NCI-H524 treated with DMSO at 0.1 percent for 48 hours (cell line): ENCODE data around the gene TRHDE.
"Not testable (repeated sequence)": the region's sequence is repeated elsewhere in the genome, so short reads cannot be mapped to it uniquely, and the experiment has no call there.

Experiments used
- DNase-seq: peaks from one replicate; lab custom pipeline; 2025; lab: John Stamatoyannopoulos, UW

The TRHDE gene

GRCh38 chr12:72631926-72632685 is 359.9 kb downstream of the TRHDE start:
- peak; percentile 77 for DNase-seq

DNA sequence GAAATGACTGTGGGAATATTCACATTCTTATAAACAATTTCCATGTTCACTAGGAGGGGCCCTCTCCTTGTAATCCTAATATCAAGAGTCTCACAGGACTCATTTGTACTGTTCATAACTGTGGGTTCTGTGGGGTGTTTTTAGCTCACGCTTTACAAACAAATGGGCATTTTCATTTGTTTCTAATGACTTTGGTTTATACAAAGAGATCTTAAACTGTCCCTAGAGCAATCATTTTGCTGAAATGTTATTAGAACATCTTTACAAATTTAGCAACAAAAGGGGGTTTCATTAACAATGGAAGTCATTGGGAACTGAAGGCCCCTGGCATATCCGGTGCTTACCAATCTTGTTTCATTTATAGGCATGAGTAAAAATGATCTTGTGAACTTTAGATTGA is 370.5 kb downstream of the TRHDE start:
- no peak for DNase-seq

GRCh38 chr12:72647139-72647538 is 375.0 kb downstream of the TRHDE start:
- no peak for DNase-seq

DNA sequence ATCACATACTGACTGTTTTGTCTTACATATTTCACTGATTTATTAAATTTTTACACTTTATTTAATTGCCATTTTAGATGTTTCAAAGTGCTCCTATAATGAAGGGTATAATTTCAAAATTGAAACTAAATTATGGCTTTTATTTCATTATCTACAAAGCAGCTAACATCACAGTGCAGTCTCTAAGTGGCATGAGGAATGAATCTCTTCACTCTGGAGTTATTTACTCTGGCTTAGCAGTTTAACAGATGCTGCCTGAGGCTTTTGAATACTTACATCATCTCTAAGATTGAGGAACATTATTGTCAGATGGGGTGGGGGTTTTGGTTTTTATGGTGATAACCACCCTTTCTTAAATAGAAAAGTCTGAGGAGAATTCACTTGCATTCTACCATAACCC is 386.4 kb downstream of the TRHDE start:
- no peak for DNase-seq

DNA sequence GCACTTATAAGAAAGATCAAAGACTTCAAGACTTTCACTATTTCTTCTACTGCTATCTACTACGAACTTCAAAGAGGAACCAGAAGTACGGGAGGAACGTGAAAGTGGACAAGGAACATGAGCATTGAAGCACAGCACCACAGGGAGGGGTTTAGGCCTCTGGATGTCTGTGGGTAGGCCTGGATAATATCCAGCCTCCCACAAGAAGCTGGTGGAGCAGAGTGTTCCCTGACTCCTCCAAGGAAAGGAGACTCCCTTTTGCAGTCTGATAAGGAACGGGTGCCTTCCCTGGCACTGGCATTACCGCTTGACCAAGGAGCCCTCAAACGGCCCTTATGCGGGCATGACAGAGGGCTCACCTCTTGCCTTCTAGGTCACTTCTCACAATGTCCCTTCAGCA is 388.0 kb downstream of the TRHDE start:
- DNase-seq: not testable (repeated sequence)

GRCh38 chr12:72673853-72674252 is 401.7 kb downstream of the TRHDE start:
- DNase-seq: no peak

DNA sequence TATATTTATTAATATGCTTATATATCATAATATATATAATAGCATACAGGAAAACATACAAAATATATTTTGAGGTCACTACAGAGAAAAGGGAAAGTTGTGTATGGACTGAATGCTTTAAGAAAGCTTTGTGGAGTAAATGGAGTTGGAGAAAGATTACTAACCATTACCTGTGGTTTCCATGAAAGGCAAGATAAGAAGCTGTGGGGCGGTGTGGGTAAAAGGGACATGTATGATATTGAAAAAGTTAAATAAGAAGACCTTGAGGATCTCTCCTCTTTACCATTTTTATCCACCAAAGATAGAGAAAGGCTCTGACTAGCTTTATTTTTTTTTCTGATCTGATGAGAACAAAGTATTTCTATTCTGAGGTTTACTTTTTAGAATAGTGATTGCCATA is 404.4 kb downstream of the TRHDE start:
- DNase-seq: no peak

DNA sequence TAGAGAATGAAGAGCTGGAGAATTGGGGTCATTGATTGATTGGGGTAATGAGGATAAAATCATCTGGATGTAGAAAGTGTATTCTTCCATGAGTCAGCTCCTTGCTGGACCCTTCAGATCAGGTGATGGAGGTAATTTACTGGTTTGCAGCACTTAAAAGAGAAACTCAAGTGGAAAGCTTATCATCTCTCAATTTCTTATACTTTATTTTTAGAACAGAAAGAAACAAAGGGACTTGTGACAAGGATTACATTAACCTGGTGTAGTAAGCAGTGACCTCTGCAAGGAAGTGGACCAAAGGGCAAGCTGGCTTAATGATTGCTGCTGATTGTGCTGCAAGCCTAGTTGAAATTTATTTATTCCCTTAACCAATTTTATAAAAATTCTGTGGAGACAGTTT is 405.0 kb downstream of the TRHDE start:
- DNase-seq: no peak

DNA sequence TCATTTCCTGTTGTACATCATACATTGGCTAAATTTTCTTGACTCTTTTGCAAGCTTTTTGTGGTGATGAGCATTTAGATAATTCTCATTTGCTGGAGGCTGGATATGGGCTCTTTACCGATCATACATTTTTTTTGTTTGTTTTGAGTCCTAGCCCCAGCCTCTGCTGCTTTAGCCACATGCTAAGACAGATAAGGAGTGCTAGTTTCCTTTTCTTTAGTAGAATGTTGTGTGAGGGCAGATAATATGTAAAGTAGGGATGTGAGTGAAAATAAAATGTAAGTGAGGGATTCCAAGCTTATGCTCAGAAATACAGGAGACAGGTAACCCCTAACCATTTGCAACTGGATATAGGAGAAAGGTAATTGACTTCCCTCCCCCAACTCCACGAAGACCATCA is 405.7 kb downstream of the TRHDE start:
- DNase-seq: no peak

- no peak for DNase-seq
Measured at GRCh38 chr12:72679147-72679757, 407.1 kb downstream of the TRHDE start.

GRCh38 chr12:72681028-72681427 is 408.9 kb downstream of the TRHDE start:
- DNase-seq: no peak

DNA sequence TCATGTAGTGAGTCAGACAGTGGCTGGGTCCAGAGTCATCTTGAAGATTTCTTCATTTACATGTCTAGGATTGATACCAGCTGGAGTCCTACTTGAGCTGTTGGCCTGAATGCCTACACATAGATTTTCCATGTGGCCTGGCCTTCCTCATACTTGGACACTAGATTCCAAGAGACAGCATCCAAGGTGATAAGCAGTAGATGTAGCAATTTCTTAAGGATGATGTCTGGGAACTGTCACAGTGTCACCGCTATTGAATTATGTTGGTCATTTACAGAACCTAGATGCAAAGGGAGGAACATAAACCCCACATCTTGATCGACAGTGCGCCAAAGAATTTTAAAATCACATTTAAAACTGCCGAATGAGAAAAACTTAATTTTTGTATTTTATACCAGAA is 412.3 kb downstream of the TRHDE start:
- no peak for DNase-seq

GRCh38 chr12:72692338-72692737 is 420.2 kb downstream of the TRHDE start:
- DNase-seq: no peak

- no peak for DNase-seq
Measured at GRCh38 chr12:72694193-72694592, 422.0 kb downstream of the TRHDE start.

DNA sequence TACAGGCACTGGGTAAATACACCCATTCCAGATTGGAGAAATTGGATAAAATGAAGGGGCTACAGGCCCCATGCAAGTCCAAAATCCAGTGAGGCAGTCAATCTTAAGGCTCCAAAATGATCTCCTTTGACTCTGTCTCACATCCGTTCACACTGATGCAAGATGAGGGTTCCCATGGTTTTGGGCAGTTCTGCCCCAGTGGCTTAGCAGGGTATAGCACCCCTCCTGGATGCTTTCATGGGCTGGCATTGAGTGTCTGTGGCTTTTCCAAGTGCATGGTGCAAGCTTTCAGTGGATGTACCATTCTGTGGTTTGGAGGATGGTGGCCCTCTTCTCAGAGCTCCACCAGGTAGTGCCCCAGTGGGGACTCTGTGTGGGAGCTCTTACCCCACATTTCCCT is 427.2 kb downstream of the TRHDE start:
- DNase-seq: no peak

DNA sequence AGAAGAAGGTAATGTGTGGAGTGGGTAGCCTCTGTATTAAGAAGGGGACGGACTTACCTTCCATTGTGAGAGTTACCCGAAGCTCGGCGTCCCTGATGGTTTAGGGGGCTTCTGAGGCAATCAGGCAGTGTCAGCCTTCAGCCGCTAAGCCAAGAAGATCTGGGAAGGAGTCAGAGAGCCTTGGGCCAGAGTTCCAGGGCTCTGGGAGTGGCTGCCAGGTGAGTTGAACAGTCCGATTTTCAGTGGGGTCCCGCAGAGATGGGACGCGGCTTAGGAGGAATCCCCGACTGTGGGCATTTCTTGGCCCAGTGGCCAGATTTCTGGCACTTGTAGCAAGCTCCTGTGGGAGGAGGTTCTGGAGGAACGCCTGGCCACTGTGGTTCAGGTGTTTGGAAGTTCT is 439.9 kb downstream of the TRHDE start:
- not testable (repeated sequence) for DNase-seq

DNA sequence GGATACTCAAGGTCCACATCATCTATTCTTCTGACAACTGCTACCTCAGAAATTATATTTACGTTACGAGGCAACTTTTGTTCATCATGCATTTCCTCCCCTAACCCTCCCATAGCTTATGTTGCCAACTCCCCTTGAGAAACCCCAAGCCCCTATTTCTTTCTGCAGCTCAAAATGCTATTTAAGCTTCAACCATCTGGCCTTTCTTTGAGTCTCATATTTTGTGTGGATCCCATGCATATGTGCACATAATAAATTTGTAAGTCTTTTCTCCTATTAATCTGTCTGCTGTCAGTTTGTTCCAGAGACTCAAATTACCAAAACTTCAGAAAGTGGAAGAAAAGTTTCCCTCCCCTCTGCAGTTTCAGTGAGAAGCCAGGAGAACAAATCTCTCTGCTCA is 444.1 kb downstream of the TRHDE start:
- DNase-seq: no peak

DNA sequence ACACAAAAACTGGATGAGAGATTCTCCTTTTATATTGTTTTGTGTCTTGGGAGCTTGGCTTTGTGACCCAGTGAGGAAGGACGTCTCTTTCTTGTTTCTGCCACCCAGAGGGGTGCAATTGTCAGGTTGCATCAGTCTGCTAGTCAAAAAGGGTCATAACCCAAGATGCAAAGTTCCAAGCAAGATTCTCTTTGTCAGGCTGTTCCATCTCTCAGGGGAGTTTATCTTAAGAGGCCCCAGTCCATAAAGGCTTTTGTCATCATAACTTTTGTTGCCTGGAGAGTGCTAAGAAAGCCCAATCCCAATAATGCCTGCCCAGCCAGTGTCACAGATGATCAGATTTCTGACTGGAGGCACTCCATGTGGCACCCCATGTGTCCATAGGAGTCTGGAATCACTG is 444.9 kb downstream of the TRHDE start:
- DNase-seq: no peak
